Spleen (tissue), 7 donors: Measurements from ENCODE around the gene STXBP6.

ENCODE experiments used
- CTCF ChIP-seq, 11 experiments: fragments of 200-600 bp in 7 of 11; fragments of 450-650 bp in 4 of 11; sonication (generic) in 4 of 11; IDR thresholded peaks in 8 of 11; conservative IDR thresholded peaks in 3 of 11; 1 replicate in 7 of 11; 2 replicates in 4 of 11; pipeline versions ENCODE4 v1.4.0 to v1.8.0; 2016 to 2021; ENCODE audit warnings: antibody characterized with exemption in 11 of 11, inconsistent platforms in 4 of 11, mild to moderate bottlenecking in 1 of 11
- POLR2A ChIP-seq, 3 donors: fragments of 450-650 bp; IDR thresholded peaks; one replicate each; pipeline ENCODE4 v1.5.1; 2017; ENCODE audit warnings: antibody characterized with exemption in 3 of 3, mild to moderate bottlenecking in 1 of 3
- POLR2AphosphoS5 ChIP-seq, 3 donors: sonication (generic); formaldehyde crosslinking; IDR thresholded peaks; one replicate each; pipeline ENCODE4 v1.5.1; 2017; ENCODE audit warnings: antibody characterized with exemption in 3 of 3
- donor health status: DM: no; HTN: no; CAD: no; lungs with moderate emphysema.
- donor health status: DM: no; HTN: no; CAD: no.
- donor health status: DM: no; HTN: no; CAD: no.

DNA sequence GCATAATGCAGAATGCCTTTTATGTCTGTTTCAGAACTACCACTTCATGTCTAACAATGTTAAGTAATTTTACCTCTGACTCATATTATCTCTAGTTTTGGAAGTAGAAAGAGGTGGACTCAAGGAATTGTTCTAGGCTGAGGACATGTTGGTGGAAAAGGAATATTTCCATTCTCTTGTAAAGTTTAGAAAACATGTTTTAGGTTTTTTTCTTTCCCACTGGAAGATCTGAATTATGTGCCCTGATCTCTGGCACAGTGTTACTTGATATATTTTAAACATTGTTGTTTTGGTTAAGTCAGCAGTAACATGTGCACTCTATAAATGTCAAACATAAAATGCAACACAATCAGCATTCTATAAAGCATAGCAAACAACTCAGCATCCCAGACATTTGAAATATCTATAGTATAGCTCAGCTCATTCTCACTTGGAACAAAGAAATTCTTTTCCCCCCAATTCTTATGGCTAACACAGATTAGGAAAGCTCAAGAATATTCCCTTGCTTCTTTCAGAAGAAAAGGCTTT, 202.3 kb downstream of the STXBP6 start:
- no peak for TF ChIP-seq POLR2A (IDR thresholded peaks at IDR 0.05)
- no peak for TF ChIP-seq CTCF (IDR thresholded peaks at IDR 0.05 in 8 of 11, conservative IDR thresholded peaks at IDR 0.05 in 3 of 11)
- TF ChIP-seq POLR2AphosphoS5 (IDR thresholded peaks at IDR 0.05): no peak
